ENCODE measurements around the gene TRIM32.

Gene TRIM32

GRCh38 chr9:116716438-116716837, 29.3 kb downstream of the TRIM32 start:
- no peak overlapping the region for H3K4me3 ChIP-seq (ENCODE audit: low read depth, low read length)
- TF ChIP-seq CTCF (conservative IDR thresholded peaks at IDR 0.05; ENCODE audit: low read depth, low read length) = no peak
- DNase-seq (ENCODE audit: low read depth) = no peak

DNA sequence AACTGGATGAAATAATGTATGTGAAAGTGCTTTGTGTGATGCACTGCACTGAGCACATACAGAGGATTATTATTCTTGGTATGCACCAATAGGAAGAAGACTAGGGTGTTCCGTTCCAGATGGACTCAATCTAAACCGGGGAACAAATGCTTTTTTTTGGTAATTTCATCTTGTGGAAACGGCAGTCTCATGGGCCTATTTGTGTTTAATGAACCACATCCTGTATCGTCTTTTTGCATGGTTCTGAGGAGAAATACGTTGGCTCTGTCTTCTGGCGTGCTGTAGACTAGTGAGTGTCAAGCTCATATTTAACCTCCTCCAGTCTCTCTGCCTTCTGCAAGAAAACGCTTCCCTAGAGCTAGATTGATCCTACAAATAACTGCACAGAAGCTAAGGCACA, 30.0 kb downstream of the TRIM32 start:
- no peak for TF ChIP-seq CTCF (conservative IDR thresholded peaks at IDR 0.05; ENCODE audit: low read depth, low read length)
- DNase-seq (ENCODE audit: low read depth) = peak; percentile 14
- H3K4me3 ChIP-seq (ENCODE audit: low read depth, low read length) = no peak overlapping the region

DNA sequence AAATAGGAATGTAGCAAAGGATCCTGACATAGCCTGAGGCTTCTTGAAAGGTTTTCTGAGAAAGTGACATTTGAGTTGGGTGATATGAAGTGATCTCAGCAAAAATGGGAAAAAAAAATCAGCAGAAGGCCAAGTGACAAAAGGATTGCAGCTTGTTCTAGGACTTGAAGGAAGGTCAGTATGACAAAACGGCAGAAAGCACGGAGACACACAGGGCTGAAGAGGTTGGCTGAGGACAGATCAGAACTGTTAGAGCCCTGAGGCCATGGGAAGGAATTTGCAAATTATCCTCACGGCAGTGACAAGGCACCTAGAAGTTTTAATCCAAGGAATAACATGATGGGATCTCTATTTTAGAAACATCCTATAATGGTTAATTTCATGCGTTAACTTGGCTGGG, 31.0 kb downstream of the TRIM32 start:
- no peak for DNase-seq (ENCODE audit: low read depth)
- no peak overlapping the region for H3K4me3 ChIP-seq (ENCODE audit: low read depth, low read length)
- TF ChIP-seq CTCF (conservative IDR thresholded peaks at IDR 0.05; ENCODE audit: low read depth, low read length) = no peak

GRCh38 chr9:116720111-116720510, 33.0 kb downstream of the TRIM32 start:
- no peak for DNase-seq (ENCODE audit: low read depth)
- H3K4me3 ChIP-seq (ENCODE audit: low read depth, low read length) = no peak overlapping the region
- no peak for TF ChIP-seq CTCF (conservative IDR thresholded peaks at IDR 0.05; ENCODE audit: low read depth, low read length)

- TF ChIP-seq CTCF (conservative IDR thresholded peaks at IDR 0.05; ENCODE audit: low read depth, low read length) = no peak
- DNase-seq (ENCODE audit: low read depth) = no peak
- H3K4me3 ChIP-seq (ENCODE audit: low read depth, low read length) = no peak overlapping the region
Observed at GRCh38 chr9:116721411-116721810, 34.3 kb downstream of the TRIM32 start.

GRCh38 chr9:116721944-116722343, 34.8 kb downstream of the TRIM32 start:
- no peak for TF ChIP-seq CTCF (conservative IDR thresholded peaks at IDR 0.05; ENCODE audit: low read depth, low read length)
- DNase-seq (ENCODE audit: low read depth) = no peak
- H3K4me3 ChIP-seq (ENCODE audit: low read depth, low read length) = no peak overlapping the region

- no peak for TF ChIP-seq CTCF (conservative IDR thresholded peaks at IDR 0.05; ENCODE audit: low read depth, low read length)
- no peak for DNase-seq (ENCODE audit: low read depth)
Observed at GRCh38 chr9:116724123-116724522, 37.0 kb downstream of the TRIM32 start.

More at GRCh38 chr9:116724123-116724522, 37.0 kb downstream of the TRIM32 start:
- H3K4me3 ChIP-seq (ENCODE audit: low read depth, low read length) = no peak overlapping the region
